ENCODE data around the gene TOP3B.

Gene TOP3B

DNA sequence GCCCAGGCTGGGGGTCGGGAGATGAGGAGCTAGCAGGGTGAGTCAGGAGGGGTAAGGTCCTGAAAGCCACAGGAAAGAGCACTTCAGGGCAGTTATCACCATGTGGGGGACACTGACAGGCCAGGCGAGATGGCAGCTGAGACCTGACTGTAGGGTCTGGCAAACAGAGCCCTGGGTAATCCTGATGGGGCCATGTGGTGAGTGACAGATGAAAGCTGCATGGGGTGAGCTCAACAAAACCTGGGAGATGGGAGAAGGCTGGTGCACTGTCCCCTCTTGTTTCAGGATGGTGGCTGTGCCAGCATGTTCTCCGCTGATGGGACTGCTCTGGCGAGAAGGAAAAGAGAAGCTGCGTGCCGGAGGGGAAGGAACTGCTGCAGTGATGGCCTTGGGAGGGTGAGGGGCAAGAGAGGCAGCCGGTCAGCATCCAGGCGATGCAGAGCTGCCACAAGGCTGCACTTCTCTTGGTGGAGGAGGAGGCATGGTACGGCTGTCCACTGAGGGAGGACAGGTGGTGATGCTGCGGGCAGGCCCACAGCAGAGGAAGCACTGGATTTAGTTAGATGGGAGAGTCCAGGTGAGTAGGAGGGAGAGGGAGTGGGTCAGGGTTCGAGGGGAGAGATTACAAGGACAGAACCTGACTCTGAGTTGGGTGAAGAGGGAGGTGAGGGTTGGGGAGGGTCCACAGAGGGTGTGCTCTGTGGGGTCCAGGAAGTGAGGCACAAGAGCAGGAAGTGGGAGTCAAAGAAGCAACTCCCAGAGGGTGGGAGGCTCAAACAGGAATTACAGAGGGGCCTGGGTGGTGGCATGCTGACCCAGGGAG lies 3.8 kb downstream of the TOP3B start:
- DNase-seq (ENCODE audit: low read depth) = no peak

GRCh38 chr22:21977814-21978213 lies 4.8 kb downstream of the TOP3B start:
- DNase-seq (ENCODE audit: low read depth) = no peak

DNA sequence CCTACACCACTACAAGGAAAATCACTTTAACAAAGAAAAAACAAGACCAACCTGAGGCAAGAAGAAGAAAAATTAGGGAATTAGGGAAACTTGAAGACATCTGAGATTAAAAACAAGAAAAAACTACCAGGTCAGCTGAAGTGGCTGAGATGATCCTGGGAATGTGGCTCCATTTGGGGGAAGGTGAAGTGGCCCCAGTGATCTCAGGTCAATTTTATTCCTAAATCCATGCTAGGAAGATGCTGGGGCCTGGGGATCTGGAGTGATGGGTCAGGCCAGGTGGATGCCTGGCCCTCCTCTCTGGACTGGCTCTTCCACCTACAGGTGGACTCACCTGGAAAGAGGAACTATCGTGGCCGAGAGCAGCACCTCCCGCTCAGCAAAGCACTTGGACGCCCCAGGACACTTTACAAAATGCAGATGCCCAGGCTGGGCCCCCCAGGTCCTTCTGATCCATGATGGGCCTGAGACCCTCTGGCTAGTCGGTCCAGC lies 6.7 kb downstream of the TOP3B start:
- no peak for DNase-seq (ENCODE audit: low read depth)

DNA sequence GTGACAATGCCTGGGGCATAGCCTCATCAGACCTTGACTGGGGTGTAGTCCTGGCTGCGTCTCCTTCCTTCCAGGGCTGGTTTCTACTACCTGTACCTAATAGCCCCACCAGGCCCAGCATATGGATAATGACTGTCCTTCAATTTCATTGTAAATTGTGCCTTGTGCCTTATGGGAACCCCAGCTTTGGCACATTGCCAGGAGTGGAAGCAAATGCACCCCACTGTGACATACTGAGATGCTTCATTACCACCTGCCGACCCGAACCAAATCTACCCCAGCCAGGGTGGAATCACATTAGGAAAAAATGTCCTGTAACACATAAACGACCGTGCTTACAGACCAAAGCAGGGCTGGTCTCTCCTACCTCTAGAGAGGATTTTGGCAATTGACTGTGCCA lies 7.3 kb downstream of the TOP3B start:
- DNase-seq (ENCODE audit: low read depth) = no peak

DNA sequence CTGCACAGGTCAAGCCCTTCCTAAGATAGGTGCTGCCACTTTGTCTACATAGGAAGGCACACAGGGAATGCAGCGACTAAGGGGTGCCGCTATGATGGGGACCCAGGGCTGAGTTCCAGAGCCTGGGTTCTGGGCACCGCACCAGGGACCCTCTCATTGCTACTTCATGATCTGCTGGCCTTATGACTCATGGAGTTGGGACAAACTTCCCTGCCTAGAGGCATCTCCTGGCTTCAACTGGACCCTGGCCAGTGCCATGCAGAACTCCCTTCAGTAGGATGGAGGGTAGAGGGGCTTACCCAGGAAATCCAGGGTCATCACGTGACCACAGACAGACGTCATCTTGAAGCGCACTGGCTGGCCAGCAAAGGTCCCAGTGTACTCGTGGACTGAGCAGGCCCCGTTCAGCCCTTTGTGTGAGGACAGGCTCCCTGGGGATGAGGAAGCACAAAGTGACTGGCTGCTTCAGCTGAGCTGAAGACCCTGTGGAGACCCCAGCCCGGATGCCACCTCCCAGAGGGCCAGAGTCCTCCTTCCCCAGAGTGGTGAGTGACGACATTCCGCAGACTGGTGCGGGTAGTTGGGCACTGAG lies 8.4 kb downstream of the TOP3B start:
- no peak for DNase-seq (ENCODE audit: low read depth)

- DNase-seq (ENCODE audit: low read depth) = no peak
Measured at GRCh38 chr22:21972806-21973205, 9.8 kb downstream of the TOP3B start.

DNA sequence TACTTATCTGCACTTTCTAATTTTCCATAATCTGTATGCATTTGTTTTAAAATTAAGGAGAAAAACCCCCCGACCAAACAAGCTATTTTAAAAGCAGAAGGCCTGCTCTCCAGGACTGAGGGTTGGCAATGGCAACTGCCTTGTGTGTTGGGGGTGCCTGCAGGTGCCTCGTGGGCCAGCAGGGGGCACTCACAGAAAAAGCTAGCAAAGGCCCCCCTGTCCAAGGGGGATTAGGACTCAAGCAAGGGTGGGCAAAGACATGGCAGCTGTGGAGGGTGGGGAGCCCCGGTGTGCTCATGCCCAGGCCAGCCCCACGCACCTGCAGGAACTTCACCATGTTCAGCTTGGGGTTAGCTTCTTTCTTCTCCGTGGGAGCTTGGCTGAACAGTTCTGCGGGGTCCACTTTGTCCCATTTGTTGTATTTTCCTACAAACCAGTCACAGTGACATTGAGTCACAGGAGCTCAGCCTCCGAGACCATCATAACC lies 10.3 kb downstream of the TOP3B start:
- peak; percentile 50 for DNase-seq (ENCODE audit: low read depth)

- DNase-seq (ENCODE audit: low read depth) = no peak
Measured at GRCh38 chr22:21971858-21972275, 10.7 kb downstream of the TOP3B start.

- no peak for DNase-seq (ENCODE audit: low read depth)
Measured at GRCh38 chr22:21970800-21971617, 11.6 kb downstream of the TOP3B start.

DNA sequence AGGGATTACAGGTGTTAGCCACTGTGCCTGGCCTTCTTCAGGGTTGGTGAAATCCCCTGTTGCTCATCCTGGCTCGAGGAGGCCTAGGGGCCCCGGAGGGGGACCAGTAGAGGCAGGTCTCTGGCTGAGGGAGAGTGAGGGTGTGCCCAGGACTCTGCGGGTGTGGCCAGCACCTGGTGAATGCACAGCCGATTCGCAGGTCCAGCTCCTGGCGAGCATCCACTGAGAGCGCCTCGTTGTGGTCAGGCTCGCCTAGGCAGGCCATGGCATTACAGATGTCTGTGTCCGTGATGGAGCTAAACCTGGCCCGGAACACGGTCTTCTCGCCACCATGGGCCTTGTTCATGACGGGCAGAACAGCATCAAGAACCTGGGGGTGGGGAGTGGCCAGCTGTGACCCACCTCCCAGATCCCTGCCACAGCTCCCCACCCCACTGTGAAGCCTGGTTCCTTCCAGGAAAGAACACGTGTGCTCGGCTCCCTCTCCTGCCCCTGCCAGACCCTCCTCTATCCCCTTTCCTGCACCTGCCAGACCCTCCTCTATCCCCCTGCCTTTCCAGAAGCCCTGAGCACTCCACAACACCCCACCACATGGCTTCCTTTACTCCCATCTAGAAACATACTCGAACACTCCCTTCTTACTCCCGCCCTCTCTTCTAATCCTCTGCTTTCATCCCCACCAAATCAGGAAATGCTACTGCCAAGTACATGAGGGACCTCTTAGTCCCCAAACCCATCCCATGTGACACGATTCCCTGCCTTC lies 12.4 kb downstream of the TOP3B start:
- no peak for DNase-seq (ENCODE audit: low read depth)

DNA sequence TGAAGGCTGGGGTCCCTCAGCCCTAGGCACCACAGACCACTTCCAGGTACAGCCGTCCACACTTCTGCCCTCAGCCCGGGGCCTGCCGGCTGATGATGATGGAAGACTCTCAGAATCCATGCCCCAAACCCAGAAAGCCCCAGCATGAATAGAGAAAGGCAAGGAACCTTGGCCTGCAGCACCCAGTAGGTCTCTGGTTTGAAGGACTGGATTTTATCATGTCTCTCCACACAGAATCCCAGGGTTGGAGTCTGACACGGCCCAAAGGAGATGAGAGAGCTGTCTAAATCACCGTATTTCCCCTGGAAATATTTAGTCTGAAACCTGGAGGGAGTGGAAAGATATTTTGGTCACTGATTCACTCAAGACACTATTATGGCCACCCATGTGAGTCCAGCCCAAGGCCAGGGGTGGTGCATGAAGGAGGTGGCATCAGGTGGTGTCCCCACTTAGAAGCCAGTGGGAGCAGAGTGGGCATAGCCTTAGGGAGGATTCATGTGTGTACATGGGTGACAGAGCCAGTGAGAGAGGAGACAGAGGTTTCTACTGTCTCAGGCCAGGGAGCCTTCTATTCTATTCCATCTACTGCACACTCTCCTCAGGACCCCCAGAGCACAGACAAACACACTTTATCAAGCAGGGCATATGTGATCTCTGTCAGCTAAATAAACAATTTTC lies 14.0 kb downstream of the TOP3B start:
- no peak for DNase-seq (ENCODE audit: low read depth)

- DNase-seq (ENCODE audit: low read depth) = no peak
Measured at GRCh38 chr22:21967693-21968271, 14.8 kb downstream of the TOP3B start.

- no peak for DNase-seq (ENCODE audit: low read depth)
Measured at GRCh38 chr22:21966643-21967516, 15.7 kb downstream of the TOP3B start.

DNA sequence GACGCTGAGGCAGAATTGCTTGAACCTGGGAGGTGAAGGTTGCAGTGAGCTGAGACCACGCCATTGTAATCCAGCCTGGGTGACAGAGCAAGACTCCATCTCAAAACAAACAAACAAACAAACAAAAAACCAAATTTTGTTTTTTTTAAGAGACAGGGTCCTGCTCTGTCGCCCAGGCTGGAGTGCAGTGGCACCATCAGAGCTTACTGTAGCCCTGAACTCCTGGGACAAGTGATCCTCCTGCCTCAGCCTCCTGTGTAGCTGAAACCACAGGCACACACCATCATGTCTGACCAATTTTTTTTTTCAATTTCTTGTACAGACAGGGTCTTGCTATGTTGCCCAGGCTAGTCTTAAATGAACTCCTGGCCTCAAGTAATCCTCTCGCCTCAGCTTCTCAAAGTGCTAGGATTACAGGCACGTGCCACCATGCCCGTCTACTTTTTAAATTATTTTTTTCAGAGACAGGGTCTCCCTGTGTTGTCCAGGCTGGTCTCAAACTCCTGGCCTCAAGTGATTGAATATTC lies 16.8 kb downstream of the TOP3B start:
- DNase-seq (ENCODE audit: low read depth) = no peak

- DNase-seq (ENCODE audit: low read depth) = no peak
Measured at GRCh38 chr22:21964918-21965484, 17.6 kb downstream of the TOP3B start.

DNA sequence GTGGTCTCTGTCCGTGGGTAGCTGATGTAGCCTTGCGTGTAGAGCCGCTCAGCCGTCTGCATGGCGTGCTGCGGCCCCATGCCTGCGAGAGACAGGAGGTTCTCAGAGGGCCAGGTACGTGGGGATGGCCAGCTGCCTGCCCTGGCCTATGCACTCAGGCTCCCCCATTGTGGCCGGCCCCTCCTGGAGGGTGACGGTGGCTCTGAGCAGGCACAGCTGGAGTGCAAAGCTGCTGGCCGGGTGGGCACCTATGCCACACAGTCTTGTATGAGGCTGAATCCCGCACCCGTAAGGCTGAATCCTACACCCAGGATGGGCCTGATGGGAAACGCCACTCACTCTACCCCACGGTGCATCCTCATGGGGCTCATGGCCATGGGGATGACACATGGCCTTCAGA lies 18.4 kb downstream of the TOP3B start:
- no peak for DNase-seq (ENCODE audit: low read depth)

- no peak for DNase-seq (ENCODE audit: low read depth)
Measured at GRCh38 chr22:21963790-21964211, 18.8 kb downstream of the TOP3B start.

DNA sequence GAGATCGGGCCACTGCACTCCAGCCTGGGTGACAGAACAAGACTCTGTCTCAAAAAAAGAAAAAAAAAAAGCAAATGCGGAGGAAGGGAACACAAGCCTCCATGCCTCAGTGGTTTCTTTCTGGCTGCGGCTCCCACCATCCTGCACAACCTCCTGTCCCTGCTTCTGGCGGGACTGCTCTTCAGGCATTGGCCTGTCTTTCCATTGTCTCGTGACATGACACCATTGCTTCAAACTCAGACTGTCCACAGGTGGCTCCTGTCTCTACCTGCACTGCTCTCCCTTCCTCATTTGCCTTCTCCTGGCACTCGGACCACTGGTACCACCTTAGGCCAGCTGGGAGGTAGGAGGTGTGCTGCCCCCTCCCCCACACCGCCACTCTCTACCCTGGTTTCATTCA lies 19.3 kb downstream of the TOP3B start:
- DNase-seq (ENCODE audit: low read depth) = no peak

DNA sequence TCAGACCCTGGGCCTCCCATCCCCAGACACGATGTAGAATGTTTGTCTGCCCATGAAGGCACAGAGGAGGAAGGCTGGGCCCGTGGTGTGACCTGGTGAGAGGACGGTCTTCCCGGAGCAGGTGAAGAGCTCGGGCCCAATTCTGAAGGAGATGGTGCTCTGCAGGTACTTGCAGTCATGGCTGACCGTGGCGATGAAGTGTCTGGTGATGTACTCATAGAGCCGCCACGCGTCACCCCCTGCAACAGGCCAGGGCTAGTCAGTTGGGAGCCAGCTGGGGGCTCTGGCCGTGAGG lies 20.0 kb downstream of the TOP3B start:
- DNase-seq (ENCODE audit: low read depth) = no peak

Data from activated T-cell treated with anti-CD3 and anti-CD28 coated beads for 1 hour (primary cell).